Osteocyte (in vitro differentiated cells): Measurements from ENCODE around the gene BAHCC1. TPM values are rescaled to one million over a fixed set of nuclear protein-coding genes. Genes with fewer than 3 reads are reported as not detected.

Experiments used
- DNase-seq: peaks from one replicate; pipeline ENCODE4 v3.0.0; 2021; ENCODE audit warnings: mixed read lengths; ENCODE audit not compliant: unreplicated experiment; ENCODE audit errors: extremely low spot score
- H3K27ac Mint-ChIP-seq: one replicate; pipeline ENCODE4 v1.8.0; 2021; ENCODE audit warnings: mild to moderate bottlenecking, mixed read lengths; ENCODE audit not compliant: unreplicated experiment
- H3K27me3 Mint-ChIP-seq: one replicate; pipeline ENCODE4 v1.8.0; 2021; ENCODE audit warnings: mixed read lengths; ENCODE audit not compliant: unreplicated experiment
- H3K36me3 Mint-ChIP-seq: one replicate; pipeline ENCODE4 v1.8.0; 2021; ENCODE audit warnings: mixed read lengths; ENCODE audit not compliant: unreplicated experiment
- H3K4me1 Mint-ChIP-seq: one replicate; pipeline ENCODE4 v1.8.0; 2021; ENCODE audit warnings: mixed read lengths; ENCODE audit not compliant: unreplicated experiment
- H3K4me3 Mint-ChIP-seq: one replicate; pipeline ENCODE4 v1.8.0; 2021; ENCODE audit warnings: mild to moderate bottlenecking, moderate library complexity, mixed read lengths; ENCODE audit not compliant: unreplicated experiment
- H3K9me3 Mint-ChIP-seq: one replicate; pipeline ENCODE4 v1.8.0; 2021; ENCODE audit warnings: mixed read lengths; ENCODE audit not compliant: unreplicated experiment
- total RNA-seq: library from RNA; stranded (reverse); gene quantifications from 2 replicates; pipeline ENCODE4 v1.2.1, GENCODE V29; 2021
- TF ChIP-seq, protein P1 (sequence below): fragments of 200-600 bp; sonication (generic); IDR thresholded peaks from 2 replicates; pipeline ENCODE4 v1.5.0; 2021; ENCODE audit warnings: antibody characterized with exemption, mild to moderate bottlenecking, moderate library complexity

The BAHCC1 gene
- total RNA-seq, 1 donor from 2014 or later, result 55.7 TPM

GRCh38 chr17:81448442-81448841, 53.2 kb downstream of the BAHCC1 start:
- Mint-ChIP-seq H3K36me3 (no peaks in the 10 kb centered on the region), H3K4me1 (peaks cover 2% of the 10 kb centered on the region), H3K27me3 (no peaks in the 10 kb centered on the region), H3K27ac (no peak overlapping the region), H3K4me3 (no peak overlapping the region), H3K9me3 (no peaks in the 10 kb centered on the region)
- TF ChIP-seq, protein P1, sequence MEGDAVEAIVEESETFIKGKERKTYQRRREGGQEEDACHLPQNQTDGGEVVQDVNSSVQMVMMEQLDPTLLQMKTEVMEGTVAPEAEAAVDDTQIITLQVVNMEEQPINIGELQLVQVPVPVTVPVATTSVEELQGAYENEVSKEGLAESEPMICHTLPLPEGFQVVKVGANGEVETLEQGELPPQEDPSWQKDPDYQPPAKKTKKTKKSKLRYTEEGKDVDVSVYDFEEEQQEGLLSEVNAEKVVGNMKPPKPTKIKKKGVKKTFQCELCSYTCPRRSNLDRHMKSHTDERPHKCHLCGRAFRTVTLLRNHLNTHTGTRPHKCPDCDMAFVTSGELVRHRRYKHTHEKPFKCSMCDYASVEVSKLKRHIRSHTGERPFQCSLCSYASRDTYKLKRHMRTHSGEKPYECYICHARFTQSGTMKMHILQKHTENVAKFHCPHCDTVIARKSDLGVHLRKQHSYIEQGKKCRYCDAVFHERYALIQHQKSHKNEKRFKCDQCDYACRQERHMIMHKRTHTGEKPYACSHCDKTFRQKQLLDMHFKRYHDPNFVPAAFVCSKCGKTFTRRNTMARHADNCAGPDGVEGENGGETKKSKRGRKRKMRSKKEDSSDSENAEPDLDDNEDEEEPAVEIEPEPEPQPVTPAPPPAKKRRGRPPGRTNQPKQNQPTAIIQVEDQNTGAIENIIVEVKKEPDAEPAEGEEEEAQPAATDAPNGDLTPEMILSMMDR, result no peak
- DNase-seq, result no peak

- Mint-ChIP-seq H3K9me3 (no peaks in the 10 kb centered on the region), H3K4me3 (no peak overlapping the region), H3K36me3 (no peaks in the 10 kb centered on the region), H3K4me1 (peaks cover 2% of the 10 kb centered on the region), H3K27ac (no peak overlapping the region), H3K27me3 (no peaks in the 10 kb centered on the region)
- TF ChIP-seq, protein P1, result no peak
- DNase-seq, result no peak
Observed at GRCh38 chr17:81448950-81449349, 53.7 kb downstream of the BAHCC1 start.

- Mint-ChIP-seq H3K4me1 (peaks cover 2% of the 10 kb centered on the region), H3K27me3 (no peaks in the 10 kb centered on the region), H3K27ac (no peak overlapping the region), H3K4me3 (no peak overlapping the region), H3K9me3 (no peaks in the 10 kb centered on the region), H3K36me3 (no peaks in the 10 kb centered on the region)
- DNase-seq, result no peak
- TF ChIP-seq, protein P1, result no peak
Observed at GRCh38 chr17:81449351-81449750, 54.1 kb downstream of the BAHCC1 start.

DNA sequence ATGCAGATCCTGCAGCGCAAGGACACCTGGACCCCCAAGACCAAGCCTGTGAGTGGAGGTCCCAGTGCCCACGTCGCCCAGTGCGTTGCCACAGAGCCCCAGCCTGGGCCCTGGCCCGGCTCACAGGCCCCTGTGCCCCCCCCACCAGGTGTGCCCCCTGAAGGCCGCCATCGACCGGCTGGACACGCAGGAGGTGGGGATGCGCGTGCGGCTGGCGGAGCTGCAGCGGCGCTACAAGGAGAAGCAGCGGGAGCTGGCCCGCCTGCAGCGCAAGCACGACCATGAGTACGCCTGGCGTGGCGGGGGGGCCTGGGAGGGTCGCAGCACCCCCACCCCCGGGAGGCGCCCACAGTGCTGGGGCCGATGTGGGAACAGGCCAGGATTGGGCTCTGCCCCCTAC, 56.6 kb downstream of the BAHCC1 start:
- H3K9me3 Mint-ChIP-seq, result no peaks in the 10 kb centered on the region
- TF ChIP-seq, protein P1, result no peak
- DNase-seq, result no peak
- H3K36me3 Mint-ChIP-seq, result no peaks in the 10 kb centered on the region
- no peak overlapping the region for H3K4me3 Mint-ChIP-seq
- no peak overlapping the region for H3K27ac Mint-ChIP-seq
- H3K4me1 Mint-ChIP-seq, result peaks cover 11% of the 10 kb centered on the region
- H3K27me3 Mint-ChIP-seq, result no peaks in the 10 kb centered on the region

GRCh38 chr17:81452551-81452950, 57.3 kb downstream of the BAHCC1 start:
- peaks cover 14% of the 10 kb centered on the region for H3K4me1 Mint-ChIP-seq
- no peaks in the 10 kb centered on the region for H3K27me3 Mint-ChIP-seq
- no peaks in the 10 kb centered on the region for H3K36me3 Mint-ChIP-seq
- H3K9me3 Mint-ChIP-seq, result no peaks in the 10 kb centered on the region
- no peak overlapping the region for H3K4me3 Mint-ChIP-seq
- TF ChIP-seq, protein P1, result no peak
- H3K27ac Mint-ChIP-seq, result no peak overlapping the region
- DNase-seq, result no peak
